OCI-LY7 (cell line): ENCODE results near the gene METTL8. TPM values are rescaled to one million over a fixed set of nuclear protein-coding genes. Genes with fewer than 3 reads are reported as not detected.

Experiments
- BruUV-seq: library from RNA; stranded (reverse); fragments of 400-500 nt; replicated peaks from 2 replicates; lab custom pipeline; 2021; lab: Mats Ljungman, UMichigan
- CTCF ChIA-PET: fragments of 300-600 bp; sonication (Branson Sonifier 250); formaldehyde crosslinking; loops from one replicate; lab custom pipeline; 2022; ENCODE audit warnings: antibody characterized with exemption; ENCODE audit not compliant: unreplicated experiment; lab: Charles Lee
- POLR2A ChIA-PET: fragments of 300-600 bp; sonication (Branson Sonifier 250); formaldehyde crosslinking; loops from one replicate; lab custom pipeline; 2022; ENCODE audit warnings: antibody characterized with exemption; lab: Charles Lee
- DNase-seq: peaks from one replicate; pipeline ENCODE4 v3.0.0-alpha.2; 2015; ENCODE audit warnings: low spot score
- H2AFZ ChIP-seq: fragments of 200-600 bp; sonication (generic), shearing (Covaris generic); 2 replicates; pipeline ENCODE4 v1.6.1; 2014; ENCODE audit warnings: mild to moderate bottlenecking, antibody characterized with exemption, low read length, moderate library complexity
- H3K27ac ChIP-seq: fragments of 200-600 bp; sonication (generic); 2 replicates; pipeline ENCODE4 v1.5.1; 2014; ENCODE audit warnings: mixed run types, low read depth, mild to moderate bottlenecking, moderate library complexity, low read length, inconsistent platforms; ENCODE audit not compliant: poor library complexity, severe bottlenecking
- H3K36me3 ChIP-seq: fragments of 200-600 bp; sonication (generic); 2 replicates; pipeline ENCODE4 v1.6.1; 2014; ENCODE audit warnings: mild to moderate bottlenecking, antibody characterized with exemption, low read length, moderate library complexity, mixed read lengths; ENCODE audit not compliant: insufficient read depth
- H3K4me1 ChIP-seq: fragments of 200-600 bp; sonication (generic); 2 replicates; pipeline ENCODE4 v1.5.1; 2014; ENCODE audit warnings: mild to moderate bottlenecking, low read length; ENCODE audit not compliant: insufficient read depth, poor library complexity, severe bottlenecking
- H3K4me2 ChIP-seq: fragments of 200-600 bp; sonication (generic); 2 replicates; pipeline ENCODE4 v1.6.1; 2014; ENCODE audit warnings: mild to moderate bottlenecking, low read length
- H3K4me3 ChIP-seq: fragments of 200-600 bp; sonication (generic); 2 replicates; pipeline ENCODE4 v1.5.1; 2014; ENCODE audit warnings: mild to moderate bottlenecking, low read depth, low read length; ENCODE audit not compliant: poor library complexity, severe bottlenecking
- H3K79me2 ChIP-seq: fragments of 200-600 bp; sonication (generic); 2 replicates; pipeline ENCODE4 v1.6.1; 2016; ENCODE audit warnings: low read depth, mild to moderate bottlenecking, low read length, moderate library complexity, mixed read lengths; ENCODE audit not compliant: insufficient read depth
- H3K9me2 ChIP-seq: fragments of 200-600 bp; sonication (generic); 2 replicates; pipeline ENCODE4 v1.6.1; 2016; ENCODE audit warnings: mild to moderate bottlenecking, low read length, mixed read lengths; ENCODE audit not compliant: insufficient read depth
- H3K9me3 ChIP-seq: fragments of 200-600 bp; sonication (generic); 2 replicates; pipeline ENCODE4 v1.6.1; 2014; ENCODE audit warnings: mild to moderate bottlenecking, mixed run types, low read length, mixed read lengths
- H4K20me1 ChIP-seq: fragments of 200-600 bp; sonication (generic); 2 replicates; pipeline ENCODE4 v1.6.1; 2014; ENCODE audit warnings: mild to moderate bottlenecking, antibody characterized with exemption, low read length, moderate library complexity, mixed read lengths; ENCODE audit not compliant: insufficient read depth
- EZH2phosphoT487 ChIP-seq: fragments of 200-600 bp; sonication (generic); IDR thresholded peaks from 2 replicates; pipeline ENCODE4 v1.6.1; 2018; ENCODE audit warnings: low read depth, borderline replicate concordance, mild to moderate bottlenecking, mixed run types, antibody characterized with exemption, low read length, moderate library complexity, mixed read lengths
- intact Hi-C: fragments of 100-400 bp; cut with micrococcal nuclease; formaldehyde crosslinking; loops from one replicate; pipeline ENCODE4 v1.10.0; 2022; ENCODE audit not compliant: unreplicated experiment
- total RNA-seq, 2 experiments: library from RNA; depleted of rRNA in 1 of 2; stranded (reverse); fragments of >200 nt in 1 of 2; shearing (Covaris generic) in 1 of 2; gene quantifications; 2 replicates each; pipeline ENCODE4 v1.2.3, GENCODE V29; 2014 to 2022
- TF ChIP-seq, protein P1 (sequence below): fragments of 200-600 bp; sonication (generic); conservative IDR thresholded peaks from 2 replicates; pipeline ENCODE4 v1.5.1; 2014; ENCODE audit warnings: mild to moderate bottlenecking, antibody characterized with exemption, low read length, moderate library complexity, mixed read lengths

Gene METTL8
- total RNA-seq, 2 experiments from 2014 or later, result 11.8 to 33.0 TPM

DNA sequence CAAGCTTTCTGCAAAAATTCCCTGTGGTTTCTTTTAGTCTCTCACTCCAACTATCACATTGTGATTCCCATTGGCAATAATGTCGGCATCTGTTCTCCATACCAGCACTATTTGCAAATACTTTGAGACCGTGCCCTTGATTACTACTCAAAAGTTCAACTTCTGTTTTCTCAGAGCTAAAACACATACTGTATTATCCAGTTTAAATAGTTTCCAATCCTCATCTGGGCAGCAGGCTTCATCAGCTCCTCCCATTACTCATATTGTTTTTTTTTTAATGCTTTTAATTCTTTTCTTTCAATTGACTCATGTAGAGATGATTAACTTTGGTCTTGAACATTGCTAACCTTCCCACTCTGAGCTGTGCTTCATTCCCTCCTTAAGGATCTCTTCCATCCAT lies 135.8 kb downstream of the METTL8 start:
- TF ChIP-seq EZH2phosphoT487, result no peak
- TF ChIP-seq, protein P1, sequence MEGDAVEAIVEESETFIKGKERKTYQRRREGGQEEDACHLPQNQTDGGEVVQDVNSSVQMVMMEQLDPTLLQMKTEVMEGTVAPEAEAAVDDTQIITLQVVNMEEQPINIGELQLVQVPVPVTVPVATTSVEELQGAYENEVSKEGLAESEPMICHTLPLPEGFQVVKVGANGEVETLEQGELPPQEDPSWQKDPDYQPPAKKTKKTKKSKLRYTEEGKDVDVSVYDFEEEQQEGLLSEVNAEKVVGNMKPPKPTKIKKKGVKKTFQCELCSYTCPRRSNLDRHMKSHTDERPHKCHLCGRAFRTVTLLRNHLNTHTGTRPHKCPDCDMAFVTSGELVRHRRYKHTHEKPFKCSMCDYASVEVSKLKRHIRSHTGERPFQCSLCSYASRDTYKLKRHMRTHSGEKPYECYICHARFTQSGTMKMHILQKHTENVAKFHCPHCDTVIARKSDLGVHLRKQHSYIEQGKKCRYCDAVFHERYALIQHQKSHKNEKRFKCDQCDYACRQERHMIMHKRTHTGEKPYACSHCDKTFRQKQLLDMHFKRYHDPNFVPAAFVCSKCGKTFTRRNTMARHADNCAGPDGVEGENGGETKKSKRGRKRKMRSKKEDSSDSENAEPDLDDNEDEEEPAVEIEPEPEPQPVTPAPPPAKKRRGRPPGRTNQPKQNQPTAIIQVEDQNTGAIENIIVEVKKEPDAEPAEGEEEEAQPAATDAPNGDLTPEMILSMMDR, result no peak
- Histone ChIP-seq H4K20me1 (no peaks in the 10 kb centered on the region), H3K4me2 (no peak overlapping the region), H3K4me1 (no peaks in the 10 kb centered on the region), H3K4me3 (no peak overlapping the region), H3K27ac (no peak overlapping the region), H3K79me2 (no peaks in the 10 kb centered on the region), H3K36me3 (no peaks in the 10 kb centered on the region), H3K9me2 (no peaks in the 10 kb centered on the region), H3K9me3 (no peaks in the 10 kb centered on the region), H2AFZ (no peak overlapping the region)
- ChIA-PET CTCF (no interaction called here), POLR2A (interaction anchor here (0.6 to 2.1 kb wide), 5 partner anchors 9 to 48 kb away, joined by 3 to 7 read pairs (median 4); no protein-coding TSS in a partner anchor)
- intact Hi-C loops, result no loop called here
- DNase-seq, result no peak
- BruUV-seq, result no TSS peak

DNA sequence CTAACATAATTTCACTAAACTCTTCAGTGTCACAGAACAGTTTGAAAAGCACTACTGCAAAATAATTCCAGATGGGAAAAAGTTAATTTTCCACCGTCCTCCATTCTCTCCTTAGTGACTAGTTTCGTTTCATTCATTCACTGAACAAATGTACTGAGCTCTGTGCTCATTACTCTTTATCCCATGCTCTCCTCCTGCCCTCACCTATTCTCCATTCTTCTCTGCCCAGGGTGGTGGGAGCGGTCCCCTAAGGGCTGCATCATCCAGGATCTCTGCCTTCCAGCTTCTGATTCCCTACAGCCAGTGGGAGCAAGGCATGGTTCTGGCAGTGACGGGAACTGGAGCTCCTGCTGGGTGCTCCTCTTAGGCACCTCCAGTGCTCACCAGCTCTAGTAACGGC lies 139.2 kb downstream of the METTL8 start:
- Histone ChIP-seq H3K79me2 (no peaks in the 10 kb centered on the region), H4K20me1 (no peaks in the 10 kb centered on the region), H3K27ac (no peak overlapping the region), H3K36me3 (no peaks in the 10 kb centered on the region), H3K9me2 (no peaks in the 10 kb centered on the region), H3K4me3 (no peak overlapping the region), H3K4me2 (no peak overlapping the region), H2AFZ (no peak overlapping the region), H3K9me3 (no peaks in the 10 kb centered on the region), H3K4me1 (no peaks in the 10 kb centered on the region)
- no peak for TF ChIP-seq EZH2phosphoT487
- TF ChIP-seq, protein P1, result no peak
- intact Hi-C loops, result no loop called here
- no peak for DNase-seq
- CTCF ChIA-PET, result interaction anchor here (0.6 kb wide), 1 partner anchor 83 kb away, joined by 3 read pairs; no protein-coding TSS in a partner anchor
- POLR2A ChIA-PET, result interaction anchor here (1.4 to 3.1 kb wide), 2 partner anchors 10 to 22 kb away, joined by 5 to 10 read pairs; no protein-coding TSS in a partner anchor
- BruUV-seq, result no TSS peak

DNA sequence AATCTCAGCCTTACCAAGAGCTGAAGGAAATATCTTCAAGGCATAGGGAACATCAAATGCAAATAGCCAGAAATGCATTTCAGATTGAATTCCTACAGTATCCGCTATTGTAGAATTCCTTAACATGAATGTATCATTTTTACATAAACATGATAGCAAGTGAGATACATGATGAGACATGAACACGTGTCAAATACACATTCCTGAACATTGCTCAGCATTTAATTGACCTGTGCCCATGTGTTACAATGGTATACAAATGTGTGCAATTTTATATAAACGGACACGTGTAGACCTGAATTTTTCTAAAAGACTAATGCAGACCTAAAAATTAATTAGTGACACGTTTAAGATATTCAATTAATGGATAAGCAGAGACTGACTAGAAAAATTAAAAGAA lies 140.1 kb downstream of the METTL8 start:
- Histone ChIP-seq H3K9me2 (no peaks in the 10 kb centered on the region), H3K9me3 (no peaks in the 10 kb centered on the region), H4K20me1 (no peaks in the 10 kb centered on the region), H3K4me3 (no peak overlapping the region), H3K27ac (no peak overlapping the region), H3K4me2 (no peak overlapping the region), H3K79me2 (no peaks in the 10 kb centered on the region), H3K36me3 (no peaks in the 10 kb centered on the region), H3K4me1 (no peaks in the 10 kb centered on the region), H2AFZ (no peak overlapping the region)
- BruUV-seq, result no TSS peak
- TF ChIP-seq, protein P1, result no peak
- no peak for TF ChIP-seq EZH2phosphoT487
- ChIA-PET CTCF (no interaction called here), POLR2A (interaction anchor here (0.6 to 3.1 kb wide), 6 partner anchors 13 to 493 kb away, joined by 3 to 10 read pairs (median 3); no protein-coding TSS in a partner anchor)
- no peak for DNase-seq
- intact Hi-C loops, result no loop called here
